ENCODE measurements around the gene THRA.

DNA sequence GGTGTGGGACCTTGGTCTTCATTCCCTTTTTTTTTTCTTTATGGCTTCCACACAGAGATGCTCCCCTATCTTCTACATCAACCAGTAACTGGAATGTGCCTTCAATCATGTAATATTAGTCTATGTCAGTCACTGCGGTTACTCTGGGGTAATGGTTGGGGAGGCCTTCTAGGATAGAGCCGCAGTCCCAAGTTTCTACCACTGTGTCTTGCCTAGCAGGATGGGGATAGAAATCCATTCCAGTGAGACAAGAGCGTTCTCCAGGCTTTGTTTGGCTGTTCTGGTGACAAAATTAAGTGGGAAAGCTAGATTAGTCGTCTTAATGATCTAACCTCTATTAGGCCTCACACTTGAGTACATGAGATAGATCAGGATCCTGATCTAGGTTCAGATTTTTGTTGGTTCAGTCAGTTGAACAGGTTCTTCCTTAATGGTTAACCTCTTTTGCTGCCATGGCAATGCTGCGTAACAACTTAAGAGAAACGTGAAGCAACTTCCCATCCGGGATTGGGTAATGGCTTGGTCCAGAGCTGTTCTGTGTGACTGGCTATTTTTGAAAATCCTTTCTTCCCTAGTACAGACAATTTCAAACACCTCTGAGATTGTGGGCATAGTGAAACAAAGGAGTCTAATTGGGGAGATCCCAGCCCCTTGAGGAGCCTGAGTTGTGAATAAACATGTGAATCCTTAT is 67.7 kb downstream of the THRA start:
- TF ChIP-seq CTCF (conservative IDR thresholded peaks at IDR 0.05), result no peak
- TF ChIP-seq EZH2 (IDR thresholded peaks at IDR 0.05; ENCODE audit: low read depth), result no peak
